GM20000 (cell line): ENCODE measurements around the gene OBSL1.

Experiments
- DNase-seq: peaks from one replicate; pipeline ENCODE4 v3.0.0; 2012; ENCODE audit warnings: low spot score
- TF ChIP-seq, protein P1 (sequence below): IDR thresholded peaks from 2 replicates; pipeline ENCODE4 v1.5.1; 2012; ENCODE audit warnings: mild to moderate bottlenecking, control low read depth; ENCODE audit errors: extremely low read depth, missing control alignments

The OBSL1 gene

DNA sequence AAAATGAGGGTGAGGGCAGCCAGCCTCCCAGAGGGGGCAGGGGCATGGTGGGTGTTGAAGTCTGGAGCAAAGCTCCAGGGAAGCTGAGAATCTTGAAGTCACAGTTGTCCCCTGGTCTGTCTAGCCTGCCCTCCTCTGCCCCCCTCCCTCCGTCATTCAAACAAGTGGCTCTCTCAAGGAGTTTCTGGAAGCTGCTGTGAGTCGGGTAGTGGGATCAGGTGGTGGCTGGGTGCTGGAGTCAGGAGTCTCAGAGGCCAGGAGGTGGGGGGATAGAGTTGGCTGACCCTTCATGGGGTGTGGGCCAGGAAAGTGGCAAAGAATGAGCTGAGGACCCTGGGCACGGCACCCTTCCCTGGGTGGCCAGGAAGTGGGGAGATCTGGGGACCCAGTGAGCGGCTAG is 57.6 kb downstream of the OBSL1 start:
- no peak for DNase-seq
- TF ChIP-seq, protein P1, sequence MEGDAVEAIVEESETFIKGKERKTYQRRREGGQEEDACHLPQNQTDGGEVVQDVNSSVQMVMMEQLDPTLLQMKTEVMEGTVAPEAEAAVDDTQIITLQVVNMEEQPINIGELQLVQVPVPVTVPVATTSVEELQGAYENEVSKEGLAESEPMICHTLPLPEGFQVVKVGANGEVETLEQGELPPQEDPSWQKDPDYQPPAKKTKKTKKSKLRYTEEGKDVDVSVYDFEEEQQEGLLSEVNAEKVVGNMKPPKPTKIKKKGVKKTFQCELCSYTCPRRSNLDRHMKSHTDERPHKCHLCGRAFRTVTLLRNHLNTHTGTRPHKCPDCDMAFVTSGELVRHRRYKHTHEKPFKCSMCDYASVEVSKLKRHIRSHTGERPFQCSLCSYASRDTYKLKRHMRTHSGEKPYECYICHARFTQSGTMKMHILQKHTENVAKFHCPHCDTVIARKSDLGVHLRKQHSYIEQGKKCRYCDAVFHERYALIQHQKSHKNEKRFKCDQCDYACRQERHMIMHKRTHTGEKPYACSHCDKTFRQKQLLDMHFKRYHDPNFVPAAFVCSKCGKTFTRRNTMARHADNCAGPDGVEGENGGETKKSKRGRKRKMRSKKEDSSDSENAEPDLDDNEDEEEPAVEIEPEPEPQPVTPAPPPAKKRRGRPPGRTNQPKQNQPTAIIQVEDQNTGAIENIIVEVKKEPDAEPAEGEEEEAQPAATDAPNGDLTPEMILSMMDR = no peak

DNA sequence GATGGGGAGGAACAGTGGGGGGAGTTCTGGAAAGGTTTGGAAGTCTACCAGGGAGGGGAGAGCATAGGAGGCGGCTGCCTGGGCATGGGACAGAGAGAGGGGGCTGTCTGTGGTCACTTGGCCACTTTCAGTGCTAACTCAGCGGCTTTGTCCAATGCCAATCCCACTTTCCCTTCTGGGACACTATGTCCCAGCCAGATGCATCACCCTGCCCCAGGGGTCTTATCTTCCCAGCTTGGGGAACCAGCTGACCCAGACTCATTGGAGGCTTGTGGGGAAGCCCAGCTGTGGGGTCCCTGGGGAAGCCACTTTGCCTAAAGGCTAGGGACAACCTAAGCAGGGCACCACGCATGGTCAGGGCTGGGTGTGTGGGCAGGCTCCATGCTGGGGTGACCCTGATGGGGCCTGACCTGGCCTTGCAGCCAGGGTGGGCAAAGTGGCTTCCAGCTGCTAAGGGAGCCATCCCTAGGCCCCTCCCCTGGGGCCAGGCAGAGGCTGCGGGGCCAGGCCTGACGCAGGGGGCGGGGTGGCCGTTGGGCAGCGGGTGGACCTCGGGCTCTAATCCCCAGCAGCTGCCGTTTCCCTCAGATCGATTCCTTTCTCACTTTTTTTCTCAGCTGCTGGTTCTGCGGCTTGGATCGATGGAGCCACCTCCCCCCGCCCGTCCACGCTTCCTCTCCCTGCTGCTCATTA is 58.7 kb downstream of the OBSL1 start:
- TF ChIP-seq, protein P1 = no peak

GRCh38 chr2:219511547-219512325 is 59.6 kb downstream of the OBSL1 start:
- no peak for DNase-seq
- TF ChIP-seq, protein P1 = no peak

More for the DNA sequence above, 58.7 kb downstream of the OBSL1 start:
- DNase-seq = no peak

DNA sequence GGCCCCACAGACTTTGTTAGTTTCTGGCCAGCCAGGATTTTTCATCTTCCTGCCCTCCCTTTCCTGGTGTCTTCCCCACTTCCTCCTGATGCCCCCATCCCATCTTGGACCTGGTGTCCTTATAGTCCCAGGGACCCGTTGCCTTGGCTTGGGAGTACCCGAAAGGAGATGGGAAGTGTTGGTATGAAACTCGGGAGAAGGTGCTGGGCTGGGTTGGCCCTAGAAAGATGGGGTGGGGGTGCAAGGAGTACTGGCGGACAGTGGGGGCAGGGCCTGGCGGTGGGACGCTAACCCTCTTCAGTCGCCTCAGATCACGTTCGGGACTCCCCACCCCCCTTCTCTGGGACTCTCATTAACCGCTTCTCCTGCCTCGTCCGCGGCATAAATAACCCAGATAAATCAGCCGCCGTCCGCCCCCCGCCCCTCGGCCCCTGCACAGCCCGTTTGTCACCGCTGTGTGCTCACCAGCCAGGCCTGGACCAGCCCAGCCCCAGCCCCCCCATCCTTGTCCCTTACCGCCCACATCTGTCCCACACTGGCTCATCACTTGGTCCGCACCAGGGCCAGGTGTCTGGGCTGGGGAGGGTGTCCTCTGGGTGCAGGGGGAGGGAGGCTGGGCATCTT is 60.7 kb downstream of the OBSL1 start:
- no peak for DNase-seq
- TF ChIP-seq, protein P1 = no peak

- TF ChIP-seq, protein P1 = peak; percentile 47
- DNase-seq = peak; percentile 71
These were observed 61.4 kb downstream of the OBSL1 start for GRCh38 chr2:219509780-219510511.

GRCh38 chr2:219508971-219509779 is 62.2 kb downstream of the OBSL1 start:
- TF ChIP-seq, protein P1 = no peak
- DNase-seq = no peak
